T-cell (primary cell): ENCODE results near the gene GFAP. TPM values are rescaled to one million over a fixed set of nuclear protein-coding genes. Genes with fewer than 3 reads are reported as not detected.
A peak's percentile ranks its signal among the peaks of the same experiment; 100 is the strongest.

ENCODE experiments used
- ATAC-seq, 4 experiments: fragments of 200-7000 bp in 3 of 4; fragments of 150-1000 bp in 1 of 4; cut with Tn5 transposase; replicated peaks in 1 of 4; 1 replicate in 3 of 4; 2 replicates in 1 of 4; pipeline ENCODE4 v1.10.0; 2021; ENCODE audit warnings: moderate library complexity in 3 of 4, mild to moderate bottlenecking in 2 of 4, moderate number of reproducible peaks in 1 of 4
- CTCF ChIA-PET, 2 donors: fragments of 300-600 bp; sonication (Branson Sonifier 250); formaldehyde crosslinking; loops; one replicate each; lab custom pipeline; 2022; ENCODE audit warnings: antibody characterized with exemption in 2 of 2; lab: Charles Lee
- POLR2A ChIA-PET, 2 donors: fragments of 300-600 bp; sonication (Branson Sonifier 250); formaldehyde crosslinking; loops; one replicate each; lab custom pipeline; 2022; ENCODE audit warnings: antibody characterized with exemption in 2 of 2; lab: Charles Lee
- DNase-seq, 35 experiments: peaks; one replicate each; pipeline versions ENCODE4 v3.0.0 to v3.0.0-alpha.2; 2013 to 2023
- H3K27ac ChIP-seq: one replicate; pipeline ENCODE4 v1.5.1; 2013; ENCODE audit warnings: low read length
- H3K27me3 ChIP-seq, 2 experiments: replicated peaks in 1 of 2; 1 replicate in 1 of 2; 2 replicates in 1 of 2; pipeline versions ENCODE4 v1.6.1 to v1.7.0; 2013; ENCODE audit warnings: low read length in 1 of 2, mixed read lengths in 1 of 2; ENCODE audit not compliant: control insufficient read depth in 2 of 2, insufficient read depth in 2 of 2; ENCODE audit errors: extremely low read depth in 1 of 2
- H3K36me3 ChIP-seq, 2 donors: 1 replicate in 1 of 2; 2 replicates in 1 of 2; pipeline versions ENCODE4 v1.6.1 to v1.7.0; 2013; ENCODE audit warnings: low read length in 1 of 2; ENCODE audit not compliant: control insufficient read depth in 2 of 2, insufficient read depth in 1 of 2; ENCODE audit errors: extremely low read depth in 1 of 2
- H3K4me1 ChIP-seq, 2 experiments: 1 replicate in 1 of 2; 2 replicates in 1 of 2; pipeline versions ENCODE4 v1.6.1 to v1.7.0; 2013; ENCODE audit warnings: low read length in 2 of 2, mixed read lengths in 1 of 2; ENCODE audit not compliant: insufficient read depth in 2 of 2, control insufficient read depth in 1 of 2; ENCODE audit errors: extremely low read depth in 1 of 2
- H3K4me3 ChIP-seq, 2 donors: 1 replicate in 1 of 2; 2 replicates in 1 of 2; pipeline versions ENCODE4 v1.5.1 to v1.7.0; 2013; ENCODE audit warnings: mild to moderate bottlenecking in 2 of 2, low read length in 1 of 2, moderate library complexity in 1 of 2; ENCODE audit not compliant: control insufficient read depth in 1 of 2; ENCODE audit errors: extremely low read depth in 1 of 2
- H3K9me3 ChIP-seq: 2 replicates; pipeline ENCODE4 v1.7.0; 2013
- H3K27ac Mint-ChIP-seq, 2 donors: one replicate each; pipeline ENCODE4 v1.8.0; 2020 to 2021; ENCODE audit warnings: mild to moderate bottlenecking in 2 of 2, mixed read lengths in 2 of 2
- H3K27me3 Mint-ChIP-seq, 2 donors: one replicate each; pipeline ENCODE4 v1.8.0; 2021 to 2022; ENCODE audit warnings: mixed read lengths in 2 of 2
- H3K36me3 Mint-ChIP-seq: one replicate; pipeline ENCODE4 v1.8.0; 2021; ENCODE audit warnings: mixed read lengths
- H3K4me1 Mint-ChIP-seq, 3 donors: one replicate each; pipeline ENCODE4 v1.8.0; 2020 to 2022; ENCODE audit warnings: mixed read lengths in 3 of 3, mild to moderate bottlenecking in 1 of 3
- H3K4me3 Mint-ChIP-seq, 3 donors: one replicate each; pipeline ENCODE4 v1.8.0; 2020 to 2022; ENCODE audit warnings: mild to moderate bottlenecking in 3 of 3, mixed read lengths in 3 of 3, moderate library complexity in 3 of 3
- H3K9me3 Mint-ChIP-seq, 3 donors: one replicate each; pipeline ENCODE4 v1.8.0; 2020 to 2022; ENCODE audit warnings: mixed read lengths in 3 of 3
- WGBS: methylation state at CpG from one replicate; pipeline ENCODE4 v1.1.5; 2013; ENCODE audit warnings: missing lambda C conversion rate; ENCODE audit not compliant: insufficient coverage; 5-methylcytosine and 5-hydroxymethylcytosine counted together
- total RNA-seq, 35 experiments: library from RNA in 6 of 35; stranded (reverse) in 6 of 35; fragments of 120-200 nt in 1 of 35; gene quantifications; one replicate each; pipeline versions ENCODE4 v1.2.1 to v1.2.4 and lab custom pipeline; 2013 to 2026

Gene GFAP
- total RNA-seq, 5 donors from 2014 or later (not counting 1 experiment from before 2014, with no cell fraction given) = not detected

DNA sequence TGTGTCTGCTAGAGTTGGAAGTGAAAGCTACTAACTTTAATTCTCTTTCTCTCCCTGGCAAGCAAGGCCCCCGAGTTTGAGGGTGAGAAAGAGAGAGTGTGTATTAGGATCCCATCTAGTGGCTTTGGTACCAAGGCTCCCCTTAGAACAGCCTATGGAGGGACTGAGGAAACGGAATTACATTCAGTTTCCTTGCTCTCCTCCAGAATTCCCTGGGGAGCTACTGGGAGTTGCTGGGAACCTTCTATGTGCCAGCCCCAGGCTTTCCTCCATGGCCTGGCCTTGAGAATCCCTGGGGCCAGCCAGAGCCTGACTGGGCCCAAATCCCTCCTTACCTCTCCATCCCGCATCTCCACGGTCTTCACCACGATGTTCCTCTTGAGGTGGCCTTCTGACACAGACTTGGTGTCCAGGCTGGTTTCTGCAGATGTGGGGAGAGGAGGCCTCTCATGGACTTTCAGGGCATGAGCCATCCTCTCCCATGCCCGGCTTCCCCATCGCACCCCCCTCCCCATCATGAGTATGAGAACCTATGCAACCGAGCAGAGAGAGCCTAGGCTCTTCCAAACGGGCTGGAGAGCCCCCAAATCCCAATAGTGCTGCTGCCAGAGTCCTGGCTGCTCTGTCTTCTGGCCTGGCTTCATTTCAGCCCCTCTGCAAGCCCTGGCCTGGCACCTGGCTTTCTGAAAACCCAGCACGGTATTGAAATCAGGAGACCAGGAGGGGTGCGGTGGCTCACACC is 7.4 kb downstream of the GFAP start:
- Histone ChIP-seq H3K27ac (no peak overlapping the region), H3K4me1 (peaks cover 0 to 12% of the 10 kb centered on the region in 2 experiments), H3K4me3 (no peak overlapping the region), H3K36me3 (no peaks in the 10 kb centered on the region), H3K9me3 (no peaks in the 10 kb centered on the region), H3K27me3 (peaks cover 2 to 67% of the 10 kb centered on the region in 2 experiments)
- ATAC-seq (no peak), DNase-seq (no peak)
- 82% methylated on average over 6 of the region's 11 CpGs for WGBS
- H3K4me1 Mint-ChIP-seq = peaks cover 6 to 8% (median 8%) of the 10 kb centered on the region in 3 donors
- ChIA-PET POLR2A (no interaction called here), CTCF (no interaction called here)
- H3K27ac Mint-ChIP-seq = no peak overlapping the region
- H3K4me3 Mint-ChIP-seq = no peak overlapping the region
- peaks cover 18 to 21% of the 10 kb centered on the region in 2 donors for H3K27me3 Mint-ChIP-seq
- no peaks in the 10 kb centered on the region for H3K9me3 Mint-ChIP-seq
- no peaks in the 10 kb centered on the region for H3K36me3 Mint-ChIP-seq

DNA sequence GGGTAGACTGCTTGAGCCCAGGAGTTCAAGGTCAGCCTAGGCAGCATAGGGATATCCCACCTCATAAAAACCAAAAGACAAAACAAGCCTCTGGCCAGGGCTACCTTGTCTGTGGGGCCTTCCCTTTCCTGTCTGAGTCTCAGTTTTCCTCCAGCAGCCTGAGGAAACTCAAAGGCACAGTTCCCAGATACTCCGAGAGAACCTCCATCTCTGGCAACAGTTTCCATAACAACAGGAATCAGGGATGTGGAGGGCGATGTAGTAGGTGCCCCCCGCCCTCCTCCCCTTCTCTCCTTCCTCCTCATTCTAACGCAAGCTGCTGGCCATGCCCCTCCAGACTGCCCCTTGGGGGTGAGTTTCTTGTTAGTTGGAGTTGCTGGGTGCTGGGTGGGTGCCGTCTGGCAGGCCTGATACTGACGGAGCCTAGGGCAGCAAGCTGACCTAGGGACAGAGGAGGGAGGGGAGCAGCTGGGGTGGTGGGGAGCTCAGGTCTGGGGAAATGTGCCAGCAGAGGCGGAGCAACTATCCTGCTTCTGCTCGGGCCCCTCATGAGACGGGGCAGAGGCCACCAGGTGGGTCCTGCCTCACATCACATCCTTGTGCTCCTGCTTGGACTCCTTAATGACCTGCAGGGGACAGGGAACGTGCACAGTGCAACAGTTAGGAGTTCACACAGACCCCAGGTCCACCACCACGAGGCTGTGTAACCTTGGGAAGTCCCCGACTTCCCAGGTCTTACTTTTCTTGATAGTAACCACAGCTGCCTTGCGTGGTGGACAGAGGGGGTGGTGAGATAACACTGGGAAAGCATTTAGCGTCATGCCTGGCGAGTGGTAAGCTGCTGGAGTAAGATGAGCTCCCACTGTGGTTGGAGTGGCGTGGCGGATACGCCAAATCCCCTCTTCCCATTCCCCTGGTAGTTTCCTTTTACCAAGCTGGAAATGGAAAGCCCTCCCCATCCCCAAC is 8.3 kb downstream of the GFAP start:
- no peak overlapping the region for H3K27ac Mint-ChIP-seq
- Histone ChIP-seq H3K27ac (no peak overlapping the region), H3K36me3 (no peaks in the 10 kb centered on the region), H3K9me3 (no peaks in the 10 kb centered on the region), H3K27me3 (peaks cover 0 to 68% of the 10 kb centered on the region in 2 experiments), H3K4me3 (no peak overlapping the region), H3K4me1 (peaks cover 0 to 12% of the 10 kb centered on the region in 2 experiments)
- H3K4me1 Mint-ChIP-seq = peaks cover 6% of the 10 kb centered on the region in 3 donors
- ATAC-seq = no peak
- H3K4me3 Mint-ChIP-seq = no peak overlapping the region
- 92% methylated on average over 6 of the region's 18 CpGs for WGBS
- H3K27me3 Mint-ChIP-seq = peaks cover 13 to 15% of the 10 kb centered on the region in 2 donors
- CTCF ChIA-PET = no interaction called here
- H3K36me3 Mint-ChIP-seq = no peaks in the 10 kb centered on the region
- POLR2A ChIA-PET = interaction anchor here in 1 of 2 donors (0.5 kb wide), 1 partner anchor 44 kb away, joined by 3 read pairs; no protein-coding TSS in a partner anchor
- DNase-seq = no peak
- H3K9me3 Mint-ChIP-seq = no peaks in the 10 kb centered on the region

GRCh38 chr17:44906010-44906646 is 9.2 kb downstream of the GFAP start:
- H3K4me1 ChIP-seq = peaks cover 0 to 6% of the 10 kb centered on the region in 2 experiments
- H3K9me3 ChIP-seq = no peaks in the 10 kb centered on the region
- Mint-ChIP-seq H3K27ac (no peak overlapping the region), H3K4me1 (peaks cover 4 to 6% (median 5%) of the 10 kb centered on the region in 3 donors), H3K4me3 (no peak overlapping the region), H3K27me3 (peaks cover 9 to 13% of the 10 kb centered on the region in 2 donors), H3K9me3 (no peaks in the 10 kb centered on the region), H3K36me3 (no peaks in the 10 kb centered on the region)
- peaks cover 0 to 59% of the 10 kb centered on the region in 2 experiments for H3K27me3 ChIP-seq
- no peak overlapping the region for H3K4me3 ChIP-seq
- no peak for DNase-seq
- POLR2A ChIA-PET = no interaction called here
- 71% methylated on average over 8 of the region's 10 CpGs for WGBS
- no peak for ATAC-seq
- no peak overlapping the region for H3K27ac ChIP-seq
- CTCF ChIA-PET = no interaction called here
- H3K36me3 ChIP-seq = no peaks in the 10 kb centered on the region

- no peak overlapping the region for H3K4me3 ChIP-seq
- CTCF ChIA-PET = no interaction called here
- no peaks in the 10 kb centered on the region for H3K9me3 ChIP-seq
- Mint-ChIP-seq H3K4me3 (no peak overlapping the region), H3K27ac (peak overlapping the region in 1 of 2 donors; percentile 3), H3K36me3 (no peaks in the 10 kb centered on the region), H3K9me3 (no peaks in the 10 kb centered on the region), H3K27me3 (peaks cover 2 to 7% of the 10 kb centered on the region in 2 donors), H3K4me1 (peaks cover 1% of the 10 kb centered on the region in 3 donors)
- no peaks in the 10 kb centered on the region for H3K4me1 ChIP-seq
- POLR2A ChIA-PET = interaction anchor here in 1 of 2 donors (0.6 kb wide), 1 partner anchor 144 kb away, joined by 5 read pairs; no protein-coding TSS in a partner anchor
- H3K27ac ChIP-seq = no peak overlapping the region
- ATAC-seq = no peak
- peaks cover 0 to 50% of the 10 kb centered on the region in 2 experiments for H3K27me3 ChIP-seq
- DNase-seq = no peak
- H3K36me3 ChIP-seq = no peaks in the 10 kb centered on the region
- WGBS = 83% methylated on average over 7 of the region's 9 CpGs
Measured at GRCh38 chr17:44905006-44906000, 10.0 kb downstream of the GFAP start.

GRCh38 chr17:44904001-44904984 is 11.0 kb downstream of the GFAP start:
- H3K4me3 ChIP-seq = no peak overlapping the region
- H3K27ac Mint-ChIP-seq = no peak overlapping the region
- ChIA-PET CTCF (interaction anchor here in 1 of 2 donors (1.0 kb wide), 1 partner anchor 9 kb away, joined by 9 read pairs; no protein-coding TSS in a partner anchor), POLR2A (interaction anchor here (0.6 to 0.7 kb wide), 2 partner anchors 145 to 156 kb away, joined by 3 to 5 read pairs; no protein-coding TSS in a partner anchor)
- no peaks in the 10 kb centered on the region for H3K36me3 ChIP-seq
- 87% methylated on average over 27 of the region's 35 CpGs for WGBS
- H3K4me1 Mint-ChIP-seq = peaks cover 8 to 11% (median 11%) of the 10 kb centered on the region in 3 donors
- DNase-seq (no peak), ATAC-seq (no peak)
- no peaks in the 10 kb centered on the region for H3K36me3 Mint-ChIP-seq
- H3K9me3 ChIP-seq = no peaks in the 10 kb centered on the region
- H3K27me3 Mint-ChIP-seq = peaks cover 2 to 7% of the 10 kb centered on the region in 2 donors
- peaks cover 3 to 7% of the 10 kb centered on the region in 2 experiments for H3K4me1 ChIP-seq
- H3K27ac ChIP-seq = no peak overlapping the region
- H3K9me3 Mint-ChIP-seq = no peaks in the 10 kb centered on the region
- H3K27me3 ChIP-seq = peaks cover 0 to 48% of the 10 kb centered on the region in 2 experiments
- H3K4me3 Mint-ChIP-seq = no peak overlapping the region
